NK-92 (cell line): ENCODE measurements around the gene RFX7.

Source experiments
- DNase-seq: peaks from one replicate; lab custom pipeline; 2025; ENCODE audit not compliant: unreplicated experiment; lab: John Stamatoyannopoulos, UW

Gene RFX7

DNA sequence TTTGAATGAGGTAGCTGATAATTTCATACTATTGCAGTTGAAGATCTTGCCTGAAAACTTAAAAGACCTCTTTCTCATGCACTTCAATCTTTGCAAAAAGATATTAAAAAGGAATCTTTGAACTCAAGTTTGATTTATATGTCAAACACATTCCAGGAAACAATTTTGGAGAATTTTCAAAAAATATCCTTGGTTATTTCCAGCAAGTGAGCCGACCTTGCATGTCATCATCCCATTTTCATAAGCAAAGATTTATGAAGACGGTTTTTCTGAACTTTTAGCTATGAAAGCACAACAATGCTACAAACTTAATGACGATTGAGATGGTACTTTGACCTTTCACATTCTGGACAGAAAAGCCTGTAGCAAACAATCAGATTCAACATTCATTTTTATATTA is 95.6 kb downstream of the RFX7 start:
- no peak for DNase-seq

DNA sequence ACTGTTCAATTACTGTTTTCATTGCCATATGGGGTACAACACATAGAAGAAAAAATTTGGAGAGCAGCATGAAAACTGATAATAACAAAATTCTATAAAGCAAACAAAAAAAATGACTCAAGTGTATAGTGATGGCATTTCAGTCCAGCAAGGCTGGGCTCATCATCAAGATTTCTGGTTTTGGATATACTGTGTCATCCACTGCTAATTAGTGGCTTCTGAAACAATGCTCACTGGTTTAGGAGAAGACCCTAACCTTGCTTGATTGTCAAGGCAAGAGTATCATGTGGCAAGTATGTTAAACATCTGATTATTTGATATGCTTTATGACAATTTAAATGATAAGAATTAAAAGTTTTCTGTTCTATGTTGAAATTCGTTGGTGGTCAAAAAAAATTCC is 96.9 kb downstream of the RFX7 start:
- no peak for DNase-seq

DNA sequence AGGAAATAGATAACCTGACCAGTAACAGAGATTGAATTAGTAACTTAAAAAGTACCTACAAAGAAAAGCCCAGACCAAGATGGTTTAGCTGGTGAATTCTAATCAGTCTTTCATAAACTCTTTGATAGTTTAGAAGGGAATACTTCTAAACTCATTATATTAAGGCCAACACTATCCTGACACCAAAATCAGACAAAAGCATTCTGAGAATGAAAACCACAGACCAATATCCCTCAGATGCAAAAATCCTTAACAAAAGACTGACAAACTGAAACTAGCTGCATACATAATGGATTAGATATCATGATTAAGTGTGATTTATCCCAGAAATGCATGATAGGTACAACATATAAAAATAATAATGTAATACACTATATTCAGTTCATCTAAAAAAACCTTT is 115.6 kb downstream of the RFX7 start:
- DNase-seq: no peak

DNA sequence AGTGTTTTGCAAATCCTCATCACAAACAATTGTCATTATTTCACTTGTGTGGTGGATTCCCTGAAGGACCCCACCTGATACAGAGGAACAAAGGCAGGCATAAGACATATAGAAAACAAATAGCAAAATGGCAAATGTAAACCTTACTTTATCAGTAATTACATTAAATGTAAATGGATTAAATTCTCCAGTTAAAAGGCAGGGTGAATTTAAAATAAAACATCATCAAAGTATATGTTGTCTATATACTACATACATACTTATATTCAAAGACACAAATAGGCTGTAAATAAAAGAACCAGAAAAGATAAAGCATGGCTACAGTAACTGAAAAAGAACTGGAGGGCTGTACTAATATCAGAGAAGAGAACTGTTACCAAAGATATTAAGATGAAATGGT is 117.3 kb downstream of the RFX7 start:
- DNase-seq: no peak

DNA sequence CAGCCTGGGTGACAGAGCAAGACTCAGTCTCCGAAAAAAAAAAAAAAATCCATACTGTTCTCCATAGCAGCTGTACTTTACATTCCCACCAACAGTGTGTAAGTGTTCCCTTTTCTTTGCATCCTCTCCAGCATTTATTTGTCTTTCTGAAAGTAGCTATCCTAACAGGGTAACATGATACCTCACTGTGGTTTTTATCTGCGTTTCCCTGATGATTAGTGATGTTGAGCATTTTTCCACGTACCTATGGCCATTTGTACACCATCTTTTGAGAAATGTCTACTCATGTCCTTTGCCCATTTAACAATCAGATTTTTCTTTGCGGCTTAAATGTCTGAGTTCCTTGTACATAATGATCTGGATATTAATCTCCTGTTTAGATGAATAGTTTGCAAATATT is 119.3 kb downstream of the RFX7 start:
- DNase-seq: no peak

DNA sequence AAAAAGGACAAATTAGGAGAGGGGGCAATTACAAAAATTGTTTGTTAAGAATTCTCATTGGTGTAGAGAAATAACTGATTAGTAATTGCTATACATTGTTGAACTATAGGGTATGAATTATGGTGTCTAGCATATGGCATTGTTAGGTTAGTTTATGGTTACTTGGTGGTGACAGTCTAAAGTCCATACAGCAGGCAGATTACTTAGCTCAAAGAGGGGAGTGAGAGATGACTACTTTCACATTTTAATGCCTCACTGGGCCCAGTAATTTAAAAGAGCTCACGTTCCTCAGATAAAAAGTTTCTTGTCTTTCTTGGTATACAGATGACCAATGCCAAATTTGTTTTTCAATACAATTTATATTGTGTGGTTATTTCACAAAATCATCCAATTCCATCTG is 137.8 kb downstream of the RFX7 start:
- DNase-seq: no peak

DNA sequence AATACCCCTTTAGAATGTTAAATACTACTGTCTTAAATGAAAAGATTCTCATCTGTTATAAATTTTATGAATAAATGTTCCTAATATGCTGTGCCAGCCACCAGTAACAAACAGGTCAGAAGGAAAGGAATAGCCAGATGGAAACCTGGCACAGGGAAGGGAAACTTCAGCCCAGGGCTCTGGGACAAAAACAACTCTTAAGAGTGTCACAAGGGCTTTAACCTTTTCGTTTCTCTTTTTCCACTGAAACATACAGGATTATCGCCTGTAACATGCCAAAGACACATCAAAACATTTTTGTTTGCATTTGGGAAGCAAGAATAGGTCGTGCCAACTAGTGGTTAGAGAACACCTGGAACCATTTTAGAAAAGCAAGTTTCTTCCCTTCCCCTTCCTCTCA is 141.2 kb downstream of the RFX7 start:
- DNase-seq: no peak

DNA sequence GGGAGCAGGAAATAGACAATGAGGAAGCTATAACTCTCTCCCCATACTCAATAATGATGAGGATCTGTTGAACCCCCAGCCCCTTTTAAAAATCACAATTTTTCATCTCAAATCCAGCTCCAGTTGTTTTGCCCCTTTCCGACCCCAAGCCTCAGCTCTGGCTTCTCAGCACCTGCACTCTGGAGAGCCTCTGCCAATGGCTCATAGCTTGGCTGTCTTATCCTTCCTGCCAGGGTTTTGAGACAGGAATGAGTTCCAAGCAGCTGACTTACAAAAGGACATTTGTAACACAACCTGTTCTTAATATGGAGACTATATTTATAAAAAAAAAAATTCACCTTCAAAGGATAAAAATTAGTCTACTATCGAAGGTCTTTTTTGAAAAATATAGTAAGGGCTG is 144.4 kb downstream of the RFX7 start:
- DNase-seq: no peak

DNA sequence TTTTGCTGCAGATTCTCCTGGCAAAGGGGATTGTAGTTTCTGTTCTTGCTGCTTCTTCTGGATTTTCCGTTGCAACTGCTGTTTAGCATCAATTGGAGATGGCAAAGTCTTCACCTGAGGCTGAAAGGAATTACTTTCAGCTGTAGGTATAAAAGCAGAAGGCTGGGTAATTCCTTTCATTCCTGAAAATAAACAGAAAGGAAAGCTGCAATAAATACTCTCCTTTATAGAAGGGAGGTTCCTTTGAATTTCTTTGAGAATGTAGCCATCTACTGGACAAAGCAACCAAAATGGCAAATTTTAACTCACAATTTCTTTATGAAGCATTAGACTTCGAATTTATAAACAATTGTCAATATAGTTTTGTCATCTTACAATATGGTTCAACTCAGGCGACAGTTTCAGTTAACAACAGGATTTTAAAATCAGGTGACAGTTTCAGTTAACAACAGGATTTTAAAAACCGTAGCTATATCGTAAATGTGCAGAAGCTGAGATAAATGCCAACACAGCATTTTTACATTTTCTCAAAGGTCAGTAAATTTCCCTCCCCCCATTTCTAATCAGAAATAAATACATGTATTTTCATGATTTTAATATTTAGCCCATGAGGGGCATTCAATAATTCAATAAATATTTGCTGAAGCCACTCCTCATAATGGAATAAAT is 145.3 kb downstream of the RFX7 start:
- DNase-seq: no peak

DNA sequence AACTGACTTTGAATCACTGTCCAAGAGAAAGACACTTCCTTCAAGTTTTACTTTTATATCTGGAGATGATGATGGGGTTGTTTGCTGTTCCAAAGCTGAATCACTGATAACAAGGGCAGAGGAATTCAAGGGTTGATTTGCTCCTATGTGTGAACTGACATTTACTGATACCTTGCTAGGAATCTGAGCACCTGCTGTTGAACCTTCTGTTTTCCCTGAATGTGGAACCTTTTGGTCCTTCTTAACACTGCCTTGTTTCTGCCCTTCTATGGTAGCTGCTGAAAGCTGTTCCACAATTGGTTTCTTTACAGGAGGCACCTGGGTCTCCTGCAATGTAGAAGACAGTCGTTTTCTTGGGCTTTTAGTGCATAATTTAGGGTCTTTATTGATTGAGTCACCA is 148.3 kb downstream of the RFX7 start:
- DNase-seq: no peak

DNA sequence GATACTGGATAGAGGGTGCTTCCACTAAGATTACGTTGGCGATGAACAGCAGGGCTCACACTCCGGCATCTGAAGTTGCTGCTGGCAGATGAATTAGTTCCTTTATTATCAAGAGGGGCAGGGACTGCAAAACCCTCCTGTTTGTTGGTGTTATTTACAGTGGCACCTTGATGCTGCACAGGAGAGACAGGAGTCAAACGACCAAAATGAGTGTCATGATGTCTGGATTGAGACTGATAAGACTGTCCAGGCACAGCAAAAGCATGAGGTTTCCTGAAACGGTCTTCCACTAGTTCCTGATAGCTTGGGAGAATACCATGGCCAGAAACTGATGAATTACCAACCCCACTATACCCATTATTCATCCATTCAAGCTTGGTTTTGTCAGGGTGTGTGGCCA is 149.5 kb downstream of the RFX7 start:
- no peak for DNase-seq

DNA sequence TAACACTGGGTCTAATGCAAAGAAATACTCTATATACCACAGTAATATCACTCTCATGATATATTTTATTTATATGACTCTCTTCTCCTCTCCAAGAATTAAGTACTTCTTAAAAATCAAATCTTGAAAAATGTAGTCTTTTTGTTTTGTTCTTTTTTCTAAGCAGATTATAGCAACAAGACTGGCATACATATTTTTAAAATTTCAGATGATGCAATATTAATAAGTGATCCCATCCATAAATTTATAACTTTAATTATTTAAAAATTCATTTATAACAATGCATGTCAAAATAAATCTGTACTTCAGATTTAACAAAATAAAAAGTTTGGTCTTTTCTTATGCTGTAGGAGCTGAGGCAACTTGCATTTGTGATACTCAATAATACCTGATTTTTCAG is 155.3 kb downstream of the RFX7 start:
- DNase-seq: no peak

DNA sequence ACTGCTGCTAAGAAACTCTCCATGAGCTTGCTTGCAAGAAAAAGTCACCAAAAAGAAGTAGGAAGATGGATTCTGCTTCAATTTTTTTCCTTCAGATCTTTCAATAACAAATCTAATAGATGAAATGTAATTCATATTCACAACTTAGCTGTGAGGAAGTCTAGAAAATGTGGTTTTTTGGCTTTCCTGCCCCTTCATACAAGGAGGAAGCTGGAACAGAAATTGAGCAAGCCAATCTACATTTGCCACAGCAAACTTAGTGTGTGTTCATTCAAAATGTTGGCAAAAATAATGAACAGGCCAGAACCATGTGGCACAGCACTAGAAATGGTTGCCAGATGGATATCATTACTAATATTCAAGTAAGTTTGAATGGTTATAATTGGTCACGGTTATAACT is 157.1 kb downstream of the RFX7 start:
- DNase-seq: no peak

DNA sequence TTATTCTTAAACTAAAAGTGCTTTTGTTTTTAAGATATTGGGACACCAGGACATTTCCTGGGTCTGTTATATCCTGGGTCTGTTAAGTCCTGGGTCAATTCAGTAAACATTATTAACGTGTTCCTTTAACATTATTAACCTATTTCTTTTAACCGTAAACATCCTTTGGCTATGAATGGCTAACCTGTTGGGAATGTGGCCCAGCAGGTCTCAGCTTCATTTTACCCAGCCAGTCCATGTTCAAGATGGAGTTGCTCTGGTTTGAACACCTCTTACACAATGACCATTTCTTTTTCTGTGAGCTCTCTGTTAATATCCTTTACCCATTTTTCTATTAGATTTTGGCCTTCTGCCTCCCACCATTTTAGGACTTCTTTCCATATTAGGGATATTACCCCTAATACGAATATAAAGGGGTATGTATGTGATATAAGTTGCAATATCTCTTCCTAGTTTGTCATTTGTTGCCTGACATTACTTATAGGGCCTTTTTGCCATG is 161.4 kb downstream of the RFX7 start:
- no peak for DNase-seq

DNA sequence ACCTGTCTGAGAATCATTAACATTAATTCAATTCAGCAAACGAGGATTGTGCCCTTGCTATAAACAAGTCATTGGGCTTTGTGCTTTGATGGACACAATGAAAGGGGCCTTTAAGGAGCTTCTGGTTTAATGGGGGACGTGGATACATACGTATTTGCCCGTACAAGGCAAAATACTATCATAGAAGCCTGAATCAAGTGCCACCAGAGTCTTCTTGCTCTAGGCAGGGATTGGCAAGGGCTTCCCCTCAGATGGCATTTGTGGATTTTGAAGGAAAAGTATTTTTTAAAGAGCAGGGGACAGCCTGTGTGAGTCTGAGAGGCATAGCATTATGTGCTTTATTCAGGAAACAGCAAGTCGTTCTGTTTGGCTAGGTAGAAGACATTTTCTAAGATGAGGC is 166.6 kb downstream of the RFX7 start:
- no peak for DNase-seq

DNA sequence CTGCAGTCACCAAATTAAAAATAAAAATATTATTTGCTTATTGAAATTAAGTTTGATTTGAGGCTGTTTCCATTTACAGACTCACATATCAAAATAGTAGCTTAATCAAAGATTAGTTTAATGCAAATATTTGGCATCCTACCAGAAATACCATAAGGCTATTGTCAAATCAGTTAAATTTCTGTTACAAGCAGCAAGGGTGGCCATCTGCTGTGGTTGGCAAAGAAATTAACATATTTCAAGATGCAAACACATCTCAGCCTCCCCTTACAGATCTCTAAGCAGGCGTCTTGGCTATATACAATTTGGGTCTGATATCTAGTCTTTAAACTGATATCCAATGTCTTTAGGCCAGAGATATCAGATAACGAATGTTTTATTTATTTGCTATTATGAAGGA is 167.0 kb downstream of the RFX7 start:
- no peak for DNase-seq

DNA sequence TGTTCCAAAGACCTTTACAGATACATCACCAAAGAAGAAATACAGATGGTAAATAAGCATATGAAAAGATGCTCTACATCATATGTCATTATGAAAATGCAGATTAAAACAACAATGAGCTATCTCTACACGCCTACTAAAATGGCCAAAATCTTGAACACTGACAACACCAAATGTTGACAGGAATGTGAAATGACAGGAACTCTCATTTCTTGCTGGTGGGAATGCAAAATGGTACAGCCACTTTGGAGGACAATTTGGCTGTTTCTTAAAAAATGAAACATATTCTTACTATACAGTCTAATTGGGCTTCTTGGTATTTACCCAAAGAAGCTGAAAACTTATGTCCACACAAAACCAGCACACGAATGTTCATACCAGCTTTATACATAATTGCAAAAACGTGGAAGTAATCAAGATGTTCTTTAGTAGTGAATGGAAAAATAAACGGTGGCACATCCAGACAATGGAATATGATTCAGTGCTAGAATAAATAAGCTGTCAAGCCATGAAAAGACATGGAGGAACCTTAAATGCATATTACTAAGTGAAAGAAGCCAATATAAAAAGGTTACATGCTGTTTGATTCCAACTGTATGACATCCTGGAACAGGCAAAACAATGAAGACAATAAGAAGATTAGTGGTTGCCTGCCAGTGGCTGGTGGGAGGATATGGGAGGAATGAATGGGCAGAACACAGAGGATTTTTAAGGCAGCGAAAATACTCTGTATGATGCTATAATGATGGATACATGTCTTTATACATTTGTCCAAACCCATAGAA is 169.0 kb downstream of the RFX7 start:
- no peak for DNase-seq

DNA sequence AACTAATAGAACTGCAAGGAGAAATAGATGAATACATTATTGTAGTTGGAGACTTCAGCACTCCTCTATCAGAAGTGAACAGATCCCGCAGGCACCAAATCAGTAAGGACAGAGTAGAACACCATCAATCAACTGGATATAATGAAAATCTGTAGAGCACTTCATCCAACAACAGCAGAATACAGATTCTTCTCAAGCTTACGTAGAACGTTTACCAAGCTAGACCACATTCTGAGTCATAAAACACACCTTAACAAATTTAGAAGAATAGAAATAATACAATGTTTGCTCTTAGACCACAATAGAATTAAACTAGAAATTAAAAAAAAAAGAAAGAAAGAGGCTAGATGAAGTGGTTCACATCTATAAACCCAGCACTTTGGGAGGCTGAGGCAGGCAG is 179.5 kb downstream of the RFX7 start:
- DNase-seq: no peak

DNA sequence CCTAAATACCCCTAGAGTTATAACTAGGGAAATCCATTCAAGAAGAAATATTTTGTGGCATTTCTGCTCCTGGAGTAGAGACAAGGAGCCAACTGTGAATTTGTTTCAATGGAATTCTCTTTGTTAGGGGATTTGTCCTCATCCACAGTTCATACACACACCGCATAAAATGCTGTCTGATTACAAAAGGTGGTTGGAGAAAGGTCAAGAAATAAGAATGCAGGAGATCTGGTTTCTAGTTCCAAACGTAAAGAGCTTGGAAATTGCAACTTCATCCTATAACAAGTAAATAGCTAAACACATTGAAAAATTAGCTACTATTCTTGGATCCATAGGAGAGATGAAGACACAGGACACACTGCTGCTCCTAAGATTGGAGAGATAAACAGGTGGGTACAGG is 184.0 kb downstream of the RFX7 start:
- no peak for DNase-seq

DNA sequence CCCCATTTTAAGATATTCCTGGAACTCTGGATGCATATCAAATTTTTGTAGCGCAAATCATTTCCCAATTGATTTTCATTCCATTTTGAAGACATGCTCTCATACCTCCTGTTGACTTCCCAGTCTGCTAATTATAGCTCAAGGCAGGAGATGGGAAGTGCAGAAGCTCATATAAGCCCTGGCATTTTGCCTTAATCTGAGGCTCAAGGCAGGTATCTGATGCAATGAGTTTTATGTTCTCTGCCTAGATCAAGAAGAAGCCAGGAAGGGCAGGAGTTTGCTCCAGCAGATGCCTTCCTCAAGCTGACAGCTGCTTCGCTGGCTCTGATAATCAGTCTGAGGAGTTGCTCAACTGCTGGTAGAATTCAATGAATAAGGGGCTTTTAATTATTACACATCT is 184.7 kb downstream of the RFX7 start:
- DNase-seq: no peak

DNA sequence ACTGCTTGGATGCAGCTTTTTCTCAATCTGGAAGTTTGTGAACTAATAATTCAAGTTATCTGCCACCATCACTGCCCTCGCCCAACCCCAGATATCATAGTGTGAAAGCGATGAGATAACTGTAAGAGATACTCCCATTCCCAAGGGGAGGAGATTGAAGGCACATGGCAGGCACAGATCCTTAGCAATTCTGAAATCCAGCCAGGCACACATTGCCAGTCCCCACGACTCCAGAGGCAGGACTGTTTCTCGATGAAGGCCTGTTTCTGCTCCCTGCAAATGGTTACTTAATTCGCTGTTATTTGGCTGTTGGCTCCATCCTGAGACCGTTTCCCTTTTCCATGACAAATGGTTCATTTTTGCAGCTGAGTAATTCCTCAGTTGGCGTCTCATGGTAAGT is 187.1 kb downstream of the RFX7 start:
- DNase-seq: no peak

DNA sequence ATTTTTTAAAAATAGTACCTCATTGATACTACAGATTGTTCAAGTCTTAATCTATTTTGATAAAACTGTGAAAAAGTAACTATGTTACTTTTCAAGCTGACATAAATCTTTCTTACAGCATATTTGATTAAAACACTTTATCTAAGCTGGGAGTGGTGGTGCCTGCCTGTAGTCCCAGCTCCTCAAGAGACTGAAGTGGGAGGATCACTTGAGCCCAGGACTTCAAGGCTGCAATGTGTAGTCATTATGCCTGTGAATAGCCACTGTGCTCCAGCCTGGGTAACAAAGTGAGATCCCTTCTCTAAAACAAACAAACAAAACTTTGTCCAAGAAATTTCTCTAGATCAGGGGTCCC is 190.7 kb downstream of the RFX7 start:
- no peak for DNase-seq
